SJCRH30 (cell line): ENCODE results near the gene C4BPA. TPM values are rescaled to one million over a fixed set of nuclear protein-coding genes. Genes with fewer than 3 reads are reported as not detected.

Source experiments
- DNase-seq, 2 experiments: peaks; one replicate each; pipeline ENCODE4 v3.0.0-alpha.2; 2015 to 2020
- H3K27ac ChIP-seq: fragments of 250-450 bp; sonication (Bioruptor Pico); 2 replicates; pipeline ENCODE4 v1.5.1; 2020; ENCODE audit warnings: mild to moderate bottlenecking, moderate library complexity
- H3K27me3 ChIP-seq: fragments of 250-450 bp; sonication (Bioruptor Pico); 2 replicates; pipeline ENCODE4 v1.5.1; 2020; ENCODE audit warnings: mild to moderate bottlenecking, moderate library complexity
- H3K36me3 ChIP-seq: fragments of 250-450 bp; sonication (Bioruptor Pico); 2 replicates; pipeline ENCODE4 v1.5.1; 2020; ENCODE audit warnings: mild to moderate bottlenecking, moderate library complexity
- H3K4me1 ChIP-seq: fragments of 250-450 bp; sonication (Bioruptor Pico); 2 replicates; pipeline ENCODE4 v1.5.1; 2020; ENCODE audit warnings: mild to moderate bottlenecking, moderate library complexity
- H3K4me3 ChIP-seq: fragments of 250-450 bp; sonication (Bioruptor Pico); 2 replicates; pipeline ENCODE4 v1.5.1; 2020; ENCODE audit warnings: mild to moderate bottlenecking, moderate library complexity
- H3K9me3 ChIP-seq: fragments of 250-450 bp; sonication (Bioruptor Pico); replicated peaks from 2 replicates; pipeline ENCODE4 v1.5.1; 2020; ENCODE audit warnings: mild to moderate bottlenecking, moderate library complexity
- total RNA-seq: library from RNA; depleted of rRNA; stranded (reverse); fragments of >200 nt; shearing (Covaris generic); gene quantifications from 2 replicates; pipeline ENCODE4 v1.2.3, GENCODE V29; 2014

The C4BPA gene
- total RNA-seq, 1 experiment from 2014 or later = 0.06 TPM

DNA sequence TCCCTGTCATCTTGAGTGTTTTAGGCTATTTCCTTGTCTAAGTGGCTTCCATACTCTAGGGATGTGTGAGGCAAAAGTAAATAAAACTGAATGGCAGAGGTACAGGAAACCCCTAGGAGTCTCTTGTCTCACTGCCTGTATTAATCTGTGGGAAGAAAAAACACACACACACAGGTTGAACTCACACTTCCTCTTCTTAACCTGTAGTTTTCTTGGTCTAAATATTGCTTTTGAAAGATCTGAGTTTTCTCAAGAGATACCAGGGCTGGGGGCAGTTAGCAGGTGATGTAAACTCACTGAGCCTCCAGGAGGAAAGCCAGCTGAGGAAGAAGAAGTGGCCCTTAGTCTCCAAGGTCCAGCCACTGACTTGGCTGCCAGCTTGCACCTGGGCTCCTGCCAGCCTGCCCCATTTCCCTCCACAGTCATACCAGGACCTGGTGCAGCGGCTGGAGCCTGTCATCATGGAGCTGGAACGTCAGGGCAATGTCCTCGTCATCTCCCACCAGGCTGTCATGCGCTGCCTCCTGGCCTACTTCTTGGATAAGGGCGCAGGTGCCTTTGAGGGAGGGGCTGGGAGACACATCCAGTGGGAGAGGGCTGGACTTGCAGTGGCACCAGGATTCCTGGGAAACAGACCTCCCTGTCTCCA, 34.1 kb upstream of the C4BPA start:
- no peak for DNase-seq
- no peaks in the 10 kb centered on the region for H3K9me3 ChIP-seq
- H3K36me3 ChIP-seq = no peaks in the 10 kb centered on the region

DNA sequence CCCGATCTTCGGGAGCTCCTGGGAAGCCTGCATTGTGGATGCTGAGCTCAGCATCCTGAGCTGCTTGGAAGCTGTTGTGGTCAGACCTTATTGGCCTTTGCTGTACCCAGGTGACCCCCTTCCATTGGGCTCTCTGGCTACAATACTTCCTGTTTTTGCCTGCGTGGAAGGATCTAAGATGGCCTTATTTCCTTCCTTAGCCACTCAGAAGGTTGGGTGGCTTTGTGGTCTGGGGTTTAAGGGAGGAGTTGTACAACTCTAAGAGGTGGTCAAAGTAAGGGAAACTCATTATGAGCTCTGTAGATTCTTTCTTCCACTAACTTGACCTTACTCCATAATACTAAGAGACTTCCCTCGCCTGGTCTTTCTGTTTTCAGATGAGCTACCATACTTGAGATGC, 33.2 kb upstream of the C4BPA start:
- no peak for DNase-seq
- Histone ChIP-seq H3K36me3 (no peaks in the 10 kb centered on the region), H3K4me1 (no peaks in the 10 kb centered on the region), H3K27me3 (no peaks in the 10 kb centered on the region), H3K4me3 (no peak overlapping the region), H3K9me3 (no peaks in the 10 kb centered on the region), H3K27ac (no peak overlapping the region)

More for the DNA sequence above, 34.1 kb upstream of the C4BPA start:
- Histone ChIP-seq H3K4me1 (no peaks in the 10 kb centered on the region), H3K4me3 (no peak overlapping the region), H3K27me3 (peaks cover 2% of the 10 kb centered on the region; the same call in 1 of the 2 replicates), H3K27ac (no peak overlapping the region)

DNA sequence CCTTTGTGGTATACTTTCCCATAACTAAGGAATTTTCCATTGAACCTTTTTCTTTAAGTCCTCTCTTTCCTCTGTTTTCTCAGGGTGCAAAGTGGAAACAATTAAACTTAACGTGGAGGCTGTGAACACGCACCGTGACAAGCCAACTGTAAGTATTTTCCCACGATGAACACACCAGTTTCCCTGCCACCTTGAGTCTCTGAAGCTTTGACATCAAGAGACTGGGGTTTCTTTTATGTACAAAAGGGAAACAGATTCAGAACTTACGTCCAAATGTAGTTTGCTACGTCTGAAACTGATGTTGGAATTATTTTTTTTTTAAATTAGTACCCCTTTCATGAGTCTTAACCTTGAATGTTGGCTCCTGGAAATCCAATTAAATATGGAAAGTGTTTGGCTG, 32.6 kb upstream of the C4BPA start:
- Histone ChIP-seq H3K27ac (no peak overlapping the region), H3K4me3 (no peak overlapping the region), H3K36me3 (no peaks in the 10 kb centered on the region), H3K27me3 (no peaks in the 10 kb centered on the region), H3K4me1 (no peaks in the 10 kb centered on the region), H3K9me3 (no peaks in the 10 kb centered on the region)
- no peak for DNase-seq

DNA sequence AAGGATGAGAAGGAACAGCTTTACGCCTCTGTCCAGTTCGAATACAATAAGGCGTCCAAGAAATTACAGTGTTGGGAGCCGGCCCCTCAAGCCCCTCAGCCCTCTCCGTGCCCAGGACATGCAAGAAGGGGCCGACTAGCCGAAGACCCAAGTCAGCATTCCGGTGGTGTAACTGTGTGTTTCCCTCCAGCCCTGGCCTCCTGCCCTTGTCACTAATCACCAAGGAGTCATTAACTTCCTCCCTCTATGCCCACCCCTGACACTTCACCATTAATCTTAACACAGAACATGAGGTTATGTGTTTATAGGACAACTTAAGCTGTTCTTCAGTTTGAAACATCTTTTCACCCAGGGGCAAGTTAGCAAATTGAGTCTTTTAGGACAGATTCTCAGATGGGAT, 31.8 kb upstream of the C4BPA start:
- Histone ChIP-seq H3K27me3 (no peaks in the 10 kb centered on the region), H3K36me3 (no peaks in the 10 kb centered on the region), H3K27ac (no peak overlapping the region), H3K4me1 (no peaks in the 10 kb centered on the region), H3K4me3 (no peak overlapping the region), H3K9me3 (no peaks in the 10 kb centered on the region)
- no peak for DNase-seq

DNA sequence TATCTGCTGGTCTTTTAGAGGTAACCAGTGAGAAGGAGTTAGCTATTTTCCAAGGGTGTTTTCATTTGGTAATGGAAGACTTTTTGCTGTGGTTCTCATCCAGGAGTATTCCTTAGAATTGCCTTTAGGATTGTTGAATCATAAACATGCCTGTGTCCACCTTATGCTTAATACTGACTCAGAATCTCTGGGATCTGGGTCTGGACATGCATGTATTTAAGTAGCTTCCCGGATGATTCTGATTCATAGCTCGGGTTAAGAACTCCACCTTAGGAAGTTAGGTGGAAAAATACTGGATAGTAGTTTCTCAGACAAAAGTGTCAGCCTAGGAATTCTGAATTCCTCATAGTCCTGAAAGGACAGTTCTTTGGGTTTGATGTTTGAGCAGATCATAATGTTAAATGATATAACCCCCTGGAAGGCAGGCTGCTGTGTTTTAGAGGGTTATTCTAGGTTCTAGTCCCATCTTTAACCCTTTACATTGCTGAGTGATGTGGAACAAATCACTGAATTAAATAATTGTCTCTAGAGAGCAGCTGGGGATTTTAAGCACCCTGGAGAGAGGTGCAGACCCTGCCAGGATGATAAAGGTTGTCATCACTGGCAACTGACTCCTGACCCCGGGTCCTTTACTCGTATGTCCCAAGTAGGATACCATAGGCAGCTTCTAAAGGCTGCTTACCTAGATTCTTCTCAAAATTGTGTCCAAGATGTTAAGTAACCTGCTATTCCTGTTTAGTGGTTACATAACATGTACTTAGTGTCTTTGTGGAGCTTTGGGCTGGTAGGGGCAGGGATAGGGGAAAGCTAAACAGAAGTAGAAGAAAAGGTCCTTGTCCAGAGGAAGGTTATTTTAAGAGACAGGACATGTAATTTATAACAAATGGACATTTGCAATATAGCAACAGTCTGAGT, 29.9 kb upstream of the C4BPA start:
- H3K36me3 ChIP-seq = no peaks in the 10 kb centered on the region
- DNase-seq = no peak
- no peak overlapping the region for H3K27ac ChIP-seq
- H3K4me3 ChIP-seq = no peak overlapping the region
- H3K4me1 ChIP-seq = no peaks in the 10 kb centered on the region
- no peaks in the 10 kb centered on the region for H3K27me3 ChIP-seq
- no peaks in the 10 kb centered on the region for H3K9me3 ChIP-seq

DNA sequence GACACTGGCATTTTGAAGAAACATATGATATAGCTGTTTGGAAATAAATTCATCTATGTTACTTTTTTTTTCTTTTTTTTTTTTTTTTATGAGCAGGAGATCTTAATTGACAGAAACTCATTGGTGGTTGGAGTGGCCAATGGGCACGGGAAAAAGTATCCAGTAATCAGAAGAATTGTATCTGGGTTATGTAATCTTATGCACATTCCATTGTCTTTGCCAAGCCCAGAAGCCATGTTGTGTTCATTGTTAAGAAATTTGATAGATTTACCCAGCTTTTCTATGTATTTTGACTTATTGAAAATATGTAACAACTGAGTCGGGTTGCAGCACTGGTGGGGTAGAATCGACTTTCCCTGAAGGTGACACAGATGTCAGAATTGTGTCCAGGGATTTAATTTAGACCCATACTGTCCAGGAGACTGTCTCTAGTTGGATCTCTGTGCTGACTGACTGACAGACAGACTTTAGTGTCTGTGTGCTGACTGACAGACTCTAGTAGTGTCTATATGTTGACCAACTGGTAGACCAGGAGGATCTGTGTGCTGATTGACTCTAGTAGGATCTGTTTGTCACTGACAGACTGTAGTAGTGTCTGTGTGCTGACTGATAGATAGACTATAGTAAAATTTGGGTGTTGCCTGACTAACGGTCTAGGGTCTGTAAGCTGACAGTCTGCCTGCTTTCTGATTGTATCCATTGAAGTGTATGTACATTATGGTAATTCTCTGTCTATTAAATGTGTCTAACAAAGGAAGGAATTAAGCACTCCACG, 27.7 kb upstream of the C4BPA start:
- no peaks in the 10 kb centered on the region for H3K9me3 ChIP-seq
- no peak overlapping the region for H3K27ac ChIP-seq
- no peak for DNase-seq
- H3K4me3 ChIP-seq = no peak overlapping the region
- no peaks in the 10 kb centered on the region for H3K36me3 ChIP-seq
- no peaks in the 10 kb centered on the region for H3K4me1 ChIP-seq
- no peaks in the 10 kb centered on the region for H3K27me3 ChIP-seq

DNA sequence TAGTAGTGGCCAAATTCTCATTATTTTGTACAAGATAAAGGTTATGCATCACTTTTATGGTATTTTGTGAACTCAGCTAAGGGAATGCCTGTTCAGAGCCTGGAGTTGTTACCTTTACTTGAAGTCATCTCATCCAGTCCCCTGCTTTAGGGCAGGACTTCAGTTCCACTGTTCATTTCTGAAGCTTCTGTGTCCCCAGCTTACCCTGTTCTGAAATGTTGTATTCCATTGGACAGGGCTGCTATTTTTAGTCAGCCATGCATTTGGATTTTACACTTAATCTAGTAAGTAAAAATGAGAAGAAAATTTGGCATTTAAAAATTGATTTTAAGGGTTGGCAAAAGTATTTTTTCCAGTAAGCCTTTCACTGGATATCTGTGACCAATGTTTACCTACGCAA, 27.0 kb upstream of the C4BPA start:
- Histone ChIP-seq H3K4me3 (no peak overlapping the region), H3K9me3 (no peaks in the 10 kb centered on the region), H3K27ac (no peak overlapping the region), H3K36me3 (no peaks in the 10 kb centered on the region), H3K27me3 (0 out of 2 replicates have a peak, but pooled peaks cover 3% of the 10 kb centered on the region), H3K4me1 (no peaks in the 10 kb centered on the region)
- no peak for DNase-seq

DNA sequence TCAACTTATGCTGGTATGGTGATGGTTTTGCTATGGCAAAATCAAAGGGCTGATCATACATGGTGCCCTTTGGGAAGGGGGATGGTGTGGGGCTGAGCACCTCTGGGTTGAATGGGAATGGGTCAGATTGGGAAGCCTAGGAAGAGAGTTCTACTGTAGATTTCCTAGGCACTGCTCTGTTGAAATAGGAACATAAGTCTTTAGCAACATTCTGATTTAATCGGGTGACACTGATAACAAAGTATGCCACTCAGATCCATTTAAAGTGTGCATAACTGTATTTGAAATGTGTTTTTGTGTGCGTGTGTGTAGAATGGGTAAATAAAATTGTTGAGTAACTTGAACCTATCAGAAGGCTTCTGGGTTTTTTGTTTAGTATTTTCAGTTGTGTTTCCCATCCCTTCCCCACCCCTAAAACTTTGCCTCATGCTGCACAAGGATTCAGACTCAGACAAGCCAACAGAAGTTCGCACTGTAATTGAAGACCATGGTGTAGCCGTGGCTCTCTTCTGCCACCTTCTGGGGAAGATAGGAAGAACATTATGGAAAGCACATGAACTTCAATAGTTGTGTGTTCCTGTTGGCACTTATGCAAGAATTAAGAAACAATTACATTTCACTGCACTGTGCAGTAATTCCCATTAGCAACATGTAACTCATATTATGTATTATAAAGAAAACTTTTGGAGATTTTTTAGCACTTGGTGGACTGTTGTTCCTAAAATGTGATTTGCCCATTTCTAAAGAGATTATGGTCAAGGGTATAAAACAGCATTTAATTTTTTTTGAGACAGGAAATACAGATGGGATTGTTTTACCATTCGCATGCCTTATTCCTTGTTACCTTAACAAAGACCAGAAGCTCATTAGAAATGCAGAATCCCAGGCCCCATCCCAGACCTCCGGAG, 26.3 kb upstream of the C4BPA start:
- Histone ChIP-seq H3K27me3 (0 out of 2 replicates have a peak, but pooled peaks cover 8% of the 10 kb centered on the region), H3K36me3 (no peaks in the 10 kb centered on the region), H3K4me3 (no peak overlapping the region), H3K4me1 (no peaks in the 10 kb centered on the region), H3K9me3 (no peaks in the 10 kb centered on the region), H3K27ac (no peak overlapping the region)
- DNase-seq = peak; percentile 45 to 86

DNA sequence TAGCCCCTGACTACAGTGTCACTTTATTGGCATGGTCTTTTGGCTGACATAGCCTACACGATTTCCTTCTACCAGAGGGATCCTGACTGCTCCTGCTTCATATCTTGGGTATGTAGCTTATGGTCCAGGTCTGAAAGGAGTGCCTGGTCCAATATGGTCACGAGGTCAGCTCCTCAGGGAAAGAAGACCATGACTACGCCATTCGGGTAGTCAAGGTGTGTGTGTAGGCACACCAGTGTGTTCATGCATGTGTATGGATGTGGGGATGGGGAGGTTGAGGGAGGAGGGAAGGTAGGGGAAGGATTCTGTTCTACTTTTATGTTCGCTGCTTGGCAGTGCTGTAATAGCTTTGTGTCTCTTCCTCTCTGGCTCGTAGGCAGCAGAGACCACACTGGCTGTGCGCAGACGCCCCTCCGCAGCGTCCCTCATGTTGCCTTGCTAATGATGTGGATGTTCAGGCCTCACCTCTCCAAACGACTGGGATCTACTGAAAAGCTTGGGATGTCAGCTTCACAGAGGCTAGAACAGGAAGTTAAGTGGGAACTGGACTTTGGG, 25.4 kb upstream of the C4BPA start:
- H3K4me1 ChIP-seq = no peaks in the 10 kb centered on the region
- DNase-seq = no peak

DNA sequence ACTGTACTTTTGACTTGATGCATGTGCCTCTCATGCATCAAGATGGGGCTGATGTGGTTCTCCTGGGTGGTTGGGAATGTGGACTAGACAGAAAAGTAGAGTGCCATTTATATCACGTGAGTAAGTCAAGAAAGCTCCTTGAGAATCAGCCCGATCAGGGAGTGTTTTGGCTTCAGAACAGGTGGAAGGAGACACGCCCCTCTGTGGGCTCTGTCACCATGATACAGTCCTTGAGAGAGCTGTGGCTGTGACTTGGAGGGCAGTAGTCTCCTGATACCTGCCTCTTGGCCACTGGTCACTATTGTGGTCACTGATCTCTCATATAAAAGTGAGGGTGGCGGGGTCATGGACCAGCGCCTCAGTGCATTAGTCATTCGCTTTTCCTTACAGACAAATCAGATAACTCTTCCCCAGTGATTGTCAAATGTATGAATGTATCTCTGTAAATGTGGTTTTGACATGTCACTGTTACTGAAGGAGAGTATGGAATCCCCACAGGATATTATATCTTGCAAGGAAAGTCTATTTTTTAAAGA, 24.3 kb upstream of the C4BPA start:
- Histone ChIP-seq H3K27ac (no peak overlapping the region), H3K4me3 (no peak overlapping the region), H3K4me1 (no peaks in the 10 kb centered on the region), H3K36me3 (no peaks in the 10 kb centered on the region), H3K27me3 (0 out of 2 replicates have a peak, but pooled peaks cover 8% of the 10 kb centered on the region), H3K9me3 (no peaks in the 10 kb centered on the region)
- no peak for DNase-seq

More for the DNA sequence above, 25.4 kb upstream of the C4BPA start:
- 0 out of 2 replicates have a peak, but pooled peaks cover 8% of the 10 kb centered on the region for H3K27me3 ChIP-seq
- no peak overlapping the region for H3K27ac ChIP-seq
- no peaks in the 10 kb centered on the region for H3K9me3 ChIP-seq
- H3K4me3 ChIP-seq = no peak overlapping the region
- no peaks in the 10 kb centered on the region for H3K36me3 ChIP-seq

DNA sequence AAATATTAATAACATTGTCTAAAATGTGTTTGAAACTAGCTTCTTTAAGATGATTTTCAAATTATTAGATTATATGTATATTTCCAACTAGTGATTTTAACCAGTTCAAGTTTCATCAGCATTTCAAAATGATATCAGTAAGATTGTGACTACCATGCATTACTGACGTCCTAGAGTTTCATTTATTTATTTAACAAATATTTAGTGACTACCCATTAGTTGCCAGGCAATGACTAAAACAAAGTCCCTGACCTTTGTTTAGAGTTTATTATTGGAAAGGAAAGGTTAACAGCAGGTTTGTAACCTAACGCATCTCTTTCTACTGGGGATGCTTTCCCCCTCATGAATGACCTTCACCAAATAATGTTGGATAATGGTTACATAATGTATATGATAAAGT, 22.9 kb upstream of the C4BPA start:
- no peak for DNase-seq
- H3K27ac ChIP-seq = no peak overlapping the region
- no peaks in the 10 kb centered on the region for H3K9me3 ChIP-seq
- H3K27me3 ChIP-seq = 0 out of 2 replicates have a peak, but pooled peaks cover 8% of the 10 kb centered on the region
- no peaks in the 10 kb centered on the region for H3K4me1 ChIP-seq
- no peak overlapping the region for H3K4me3 ChIP-seq
- H3K36me3 ChIP-seq = no peaks in the 10 kb centered on the region

DNA sequence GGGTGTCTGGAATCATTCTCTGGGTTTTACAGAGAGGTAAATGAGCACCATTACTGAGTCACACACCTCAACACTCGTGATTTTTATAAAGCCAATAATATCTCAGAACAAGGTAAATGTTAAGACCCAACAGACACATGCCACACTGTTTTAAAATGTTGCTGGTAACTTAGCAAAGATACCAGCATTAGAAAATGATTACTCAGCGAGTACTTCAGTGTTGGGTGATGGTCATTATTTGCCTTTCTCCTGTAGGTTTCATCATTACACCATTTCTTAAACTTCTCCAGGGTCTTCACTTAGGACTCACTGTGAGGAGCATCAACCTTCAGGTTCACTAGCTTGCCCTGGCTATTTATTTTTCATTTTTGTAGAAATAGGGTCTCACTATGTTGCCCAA, 22.2 kb upstream of the C4BPA start:
- Histone ChIP-seq H3K27ac (no peak overlapping the region), H3K9me3 (no peaks in the 10 kb centered on the region), H3K4me1 (no peaks in the 10 kb centered on the region), H3K27me3 (0 out of 2 replicates have a peak, but pooled peaks cover 8% of the 10 kb centered on the region), H3K36me3 (no peaks in the 10 kb centered on the region), H3K4me3 (no peak overlapping the region)
- DNase-seq = no peak

DNA sequence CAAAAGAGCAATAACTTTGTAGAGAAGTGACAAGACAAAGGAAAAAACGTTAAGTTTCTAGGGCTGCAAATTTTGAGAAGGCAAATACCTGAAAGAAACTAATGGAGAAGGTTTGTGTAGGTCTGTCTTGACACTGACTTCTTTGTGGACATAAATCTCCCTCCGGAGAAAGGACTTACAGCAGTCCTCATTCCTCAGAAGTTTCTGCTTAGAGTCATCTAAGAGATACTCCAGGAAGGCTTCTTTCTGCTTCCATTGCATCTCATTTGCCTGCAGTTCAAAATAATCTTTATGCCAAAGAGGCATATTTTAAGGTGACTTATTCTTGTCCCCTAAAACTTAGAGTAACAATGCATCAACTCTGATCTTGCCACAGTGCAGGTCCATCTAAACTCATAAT, 19.8 kb upstream of the C4BPA start:
- H3K9me3 ChIP-seq = no peaks in the 10 kb centered on the region
- H3K27me3 ChIP-seq = 0 out of 2 replicates have a peak, but pooled peaks cover 8% of the 10 kb centered on the region
- no peaks in the 10 kb centered on the region for H3K36me3 ChIP-seq
- H3K4me3 ChIP-seq = no peak overlapping the region
- 0 out of 2 replicates have a peak, but pooled peaks cover 5% of the 10 kb centered on the region for H3K4me1 ChIP-seq
- H3K27ac ChIP-seq = no peak overlapping the region
- DNase-seq = no peak
